SH-SY5Y (cell line): Measurements from ENCODE around the gene IFIT1.

Experiments
- GATA2 ChIP-seq: IDR thresholded peaks from 2 replicates; pipeline ENCODE4 v1.6.1; 2011; ENCODE audit warnings: mild to moderate bottlenecking, low read depth, low read length
- GATA3 ChIP-seq: IDR thresholded peaks from 2 replicates; pipeline ENCODE4 v1.6.1; 2011; ENCODE audit warnings: low read depth, mild to moderate bottlenecking, low read length, moderate library complexity

GRCh38 chr10:89369156-89370105, 23.0 kb upstream of the IFIT1 start:
- no peak for TF ChIP-seq GATA3
- no peak for TF ChIP-seq GATA2
